ENCODE data around the gene CUX1. TPM values are rescaled to one million over a fixed set of nuclear protein-coding genes. Genes with fewer than 3 reads are reported as not detected.

The CUX1 gene
- total RNA-seq, 1 donor: 46.2 TPM

DNA sequence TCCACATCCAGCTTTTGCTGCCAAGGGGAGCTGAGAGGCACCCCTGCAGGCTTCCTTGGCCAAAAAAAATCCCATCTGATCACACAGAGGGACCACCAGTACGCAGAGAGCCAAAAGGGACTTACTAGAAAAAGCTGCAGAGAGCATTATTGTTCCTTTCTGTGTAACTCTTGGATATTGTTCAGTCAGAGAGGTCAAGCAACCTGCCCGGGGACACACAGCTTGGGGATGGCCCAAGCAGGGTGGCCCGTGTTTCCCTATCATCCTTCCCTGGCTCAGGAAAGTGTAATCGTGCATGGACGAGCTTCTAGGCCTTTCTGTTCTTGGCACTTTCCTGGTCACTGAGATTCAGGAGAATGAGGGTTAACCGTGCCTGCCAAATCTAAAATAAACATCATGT lies 385.1 kb downstream of the CUX1 start:
- TF ChIP-seq, protein P1, sequence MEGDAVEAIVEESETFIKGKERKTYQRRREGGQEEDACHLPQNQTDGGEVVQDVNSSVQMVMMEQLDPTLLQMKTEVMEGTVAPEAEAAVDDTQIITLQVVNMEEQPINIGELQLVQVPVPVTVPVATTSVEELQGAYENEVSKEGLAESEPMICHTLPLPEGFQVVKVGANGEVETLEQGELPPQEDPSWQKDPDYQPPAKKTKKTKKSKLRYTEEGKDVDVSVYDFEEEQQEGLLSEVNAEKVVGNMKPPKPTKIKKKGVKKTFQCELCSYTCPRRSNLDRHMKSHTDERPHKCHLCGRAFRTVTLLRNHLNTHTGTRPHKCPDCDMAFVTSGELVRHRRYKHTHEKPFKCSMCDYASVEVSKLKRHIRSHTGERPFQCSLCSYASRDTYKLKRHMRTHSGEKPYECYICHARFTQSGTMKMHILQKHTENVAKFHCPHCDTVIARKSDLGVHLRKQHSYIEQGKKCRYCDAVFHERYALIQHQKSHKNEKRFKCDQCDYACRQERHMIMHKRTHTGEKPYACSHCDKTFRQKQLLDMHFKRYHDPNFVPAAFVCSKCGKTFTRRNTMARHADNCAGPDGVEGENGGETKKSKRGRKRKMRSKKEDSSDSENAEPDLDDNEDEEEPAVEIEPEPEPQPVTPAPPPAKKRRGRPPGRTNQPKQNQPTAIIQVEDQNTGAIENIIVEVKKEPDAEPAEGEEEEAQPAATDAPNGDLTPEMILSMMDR (IDR thresholded peaks at IDR 0.05; ENCODE audit: insufficient read depth, low read depth, low read length): no peak
- no peak overlapping the region for H3K4me3 ChIP-seq (ENCODE audit: low read depth, low read length)
- no peak for DNase-seq (ENCODE audit: low read depth)

DNA sequence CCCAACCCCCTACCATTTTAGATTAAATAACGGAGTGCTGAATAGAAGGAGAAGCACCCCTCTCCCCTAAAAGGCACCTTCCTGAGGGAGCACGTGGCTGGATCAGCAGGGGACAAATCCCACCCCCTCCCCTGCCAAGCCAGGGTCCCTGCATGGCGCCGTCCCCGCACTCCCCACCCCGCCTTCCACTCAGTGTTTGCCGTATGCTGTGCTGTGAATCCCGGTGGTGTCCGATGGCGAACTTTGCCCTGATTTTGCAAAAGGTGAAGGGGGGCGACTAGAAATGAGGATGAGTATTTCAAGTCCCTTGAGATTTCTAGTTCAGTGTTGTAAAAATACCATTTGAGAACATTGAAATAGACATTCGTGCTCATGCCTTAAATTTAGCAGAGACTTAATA lies 385.8 kb downstream of the CUX1 start:
- no peak for DNase-seq (ENCODE audit: low read depth)
- H3K4me3 ChIP-seq (ENCODE audit: low read depth, low read length): no peak overlapping the region
- TF ChIP-seq, protein P1 (IDR thresholded peaks at IDR 0.05; ENCODE audit: insufficient read depth, low read depth, low read length): no peak

DNA sequence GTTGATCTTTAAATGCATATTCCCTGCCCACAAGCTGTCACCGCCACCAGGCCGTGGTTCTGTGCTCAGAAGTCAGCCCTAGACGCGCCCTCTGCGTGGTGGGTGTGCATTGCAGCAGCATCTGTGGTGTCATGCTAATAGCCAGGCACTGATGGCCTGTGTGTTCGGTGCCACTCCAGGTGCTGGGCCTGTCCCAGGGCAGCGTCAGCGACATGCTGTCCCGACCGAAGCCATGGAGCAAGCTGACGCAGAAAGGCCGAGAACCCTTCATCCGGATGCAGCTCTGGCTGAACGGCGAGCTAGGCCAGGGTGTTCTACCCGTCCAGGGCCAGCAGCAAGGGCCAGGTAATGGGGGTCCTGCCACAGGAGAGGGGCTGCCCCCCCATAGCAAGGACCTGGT lies 386.8 kb downstream of the CUX1 start:
- no peak for DNase-seq (ENCODE audit: low read depth)
- no peak overlapping the region for H3K4me3 ChIP-seq (ENCODE audit: low read depth, low read length)
- TF ChIP-seq, protein P1 (IDR thresholded peaks at IDR 0.05; ENCODE audit: insufficient read depth, low read depth, low read length): no peak

DNA sequence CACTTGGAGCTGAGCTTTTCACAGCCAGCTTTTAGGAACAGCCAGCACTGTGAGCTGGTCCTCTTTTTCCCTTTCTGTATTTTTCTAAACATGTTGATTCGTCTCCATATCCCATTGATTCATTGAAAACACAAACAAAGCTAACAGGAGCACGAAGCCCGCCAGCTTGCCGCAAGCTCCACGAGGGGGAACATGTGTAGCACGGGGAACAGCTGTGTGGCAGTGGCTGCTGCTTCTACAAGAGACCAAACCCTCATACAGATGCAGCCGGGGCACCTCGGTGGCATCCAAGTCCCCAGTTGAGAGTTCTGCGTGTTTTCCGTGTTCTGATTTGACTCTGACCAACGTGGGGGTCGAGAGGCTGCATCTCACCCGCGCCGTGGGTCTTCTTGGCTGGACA lies 388.5 kb downstream of the CUX1 start:
- no peak overlapping the region for H3K4me3 ChIP-seq (ENCODE audit: low read depth, low read length)
- TF ChIP-seq, protein P1 (IDR thresholded peaks at IDR 0.05; ENCODE audit: insufficient read depth, low read depth, low read length): no peak
- no peak for DNase-seq (ENCODE audit: low read depth)

DNA sequence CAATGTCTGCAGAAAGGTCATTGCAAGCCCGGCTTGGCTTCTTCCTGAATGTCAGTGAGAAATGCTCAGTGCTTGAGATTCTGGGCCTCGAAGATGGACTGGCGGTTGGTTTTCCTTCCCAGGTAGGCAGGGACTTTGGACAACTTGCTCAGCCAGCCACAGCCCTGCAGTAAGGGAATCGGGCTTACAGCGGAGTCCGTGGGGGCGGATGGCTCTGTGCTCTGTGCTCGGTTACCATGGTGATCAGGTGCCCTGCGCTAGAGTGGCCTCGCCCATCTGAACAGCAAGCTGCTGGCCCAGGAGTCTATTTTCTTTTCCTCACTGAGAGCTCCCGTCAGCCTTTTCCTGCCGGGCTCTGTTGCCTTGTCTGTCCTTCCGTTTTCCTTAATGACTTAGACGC lies 391.4 kb downstream of the CUX1 start:
- TF ChIP-seq, protein P1 (IDR thresholded peaks at IDR 0.05; ENCODE audit: insufficient read depth, low read depth, low read length): no peak
- no peak overlapping the region for H3K4me3 ChIP-seq (ENCODE audit: low read depth, low read length)
- no peak for DNase-seq (ENCODE audit: low read depth)

DNA sequence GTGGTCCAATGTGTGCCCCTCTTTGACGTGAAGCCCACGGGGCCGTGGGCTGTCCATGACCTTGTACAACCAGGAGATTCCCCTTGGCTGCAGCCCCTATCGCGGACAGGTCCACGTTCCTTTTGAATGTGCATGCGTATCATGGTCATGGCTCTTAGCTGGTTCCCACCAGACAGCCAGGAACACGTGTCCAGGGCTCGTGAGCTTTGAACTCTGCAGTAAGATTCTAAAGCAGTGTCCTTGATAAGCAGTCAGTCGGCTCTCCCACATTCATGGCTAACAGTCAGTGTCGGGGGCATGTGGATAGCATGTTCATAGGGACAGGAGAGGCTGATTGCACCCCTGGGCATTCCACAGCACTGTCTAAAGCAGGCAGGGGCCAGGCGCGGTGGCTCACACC lies 393.4 kb downstream of the CUX1 start:
- TF ChIP-seq, protein P1 (IDR thresholded peaks at IDR 0.05; ENCODE audit: insufficient read depth, low read depth, low read length): no peak
- DNase-seq (ENCODE audit: low read depth): no peak
- no peak overlapping the region for H3K4me3 ChIP-seq (ENCODE audit: low read depth, low read length)

Measured in fibroblast of villous mesenchyme (primary cell).